Measurements from ENCODE around the gene GPRC5D. TPM values are rescaled to one million over a fixed set of nuclear protein-coding genes. Genes with fewer than 3 reads are reported as not detected.

The GPRC5D gene
- total and polyA plus RNA-seq, 9 donors: 0.22 to 0.37 TPM; not detected in 7

DNA sequence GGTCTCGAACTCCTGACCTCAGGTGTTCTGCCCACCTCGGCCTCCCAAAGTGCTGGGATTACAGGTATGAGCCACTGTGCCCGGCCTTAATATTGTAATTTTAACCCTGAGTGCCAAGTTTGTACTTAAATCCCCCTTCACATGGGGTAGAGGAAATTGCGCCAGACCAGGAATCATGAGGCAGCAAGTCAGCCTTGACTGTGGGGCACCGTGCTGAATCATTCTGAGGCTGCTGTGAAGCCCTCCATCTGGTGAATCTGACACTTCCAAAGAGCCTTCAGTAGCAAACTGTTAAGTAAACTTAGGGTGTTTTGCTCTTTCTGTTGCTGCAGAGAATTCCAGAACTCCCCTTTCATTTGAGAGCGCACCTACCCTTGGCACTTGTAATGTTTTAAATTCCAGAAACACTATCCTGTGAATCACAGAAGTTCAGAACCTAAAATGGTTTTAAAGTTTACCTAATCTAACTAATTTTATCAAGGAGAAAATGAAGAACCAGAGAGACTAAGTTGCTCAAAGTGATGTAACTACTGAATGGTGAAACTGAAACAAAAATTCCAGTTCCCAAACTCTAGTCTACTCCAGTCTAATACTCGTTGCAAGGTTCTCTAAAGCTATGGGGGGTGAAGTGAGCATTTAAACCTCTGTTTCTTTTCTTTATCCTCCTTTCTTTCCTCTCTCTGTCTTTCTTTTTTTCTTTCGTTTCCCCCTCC, 40.6 kb upstream of the GPRC5D start:
- no peaks in the 10 kb centered on the region for H3K36me3 ChIP-seq
- H3K9me3 ChIP-seq: no peaks in the 10 kb centered on the region
- peak overlapping the region; percentile 32 to 89 for H3K27ac ChIP-seq
- intact Hi-C loops (cut with DNase I): loop anchor here in 1 of 4 donors (10.0 kb wide), 2 partner anchors 278 to 1782 kb away; partner anchors contain the start of gene CDKN1B
- no peak overlapping the region for H3K4me3 ChIP-seq
- no peaks in the 10 kb centered on the region for H3K27me3 ChIP-seq
- WGBS, 3 donors: 18 to 28% (median 18%) methylated on average over 8 of the region's 8 CpGs
- peak; percentile 71 to 89 (median 78) for DNase-seq
- TF ChIP-seq POLR2A (IDR thresholded peaks at IDR 0.05): peak; percentile 23
- TF ChIP-seq CTCF (IDR thresholded peaks at IDR 0.05): no peak
- H3K4me1 ChIP-seq (ENCODE audit: insufficient read depth): peaks cover 7% of the 10 kb centered on the region

GRCh38 chr12:12990700-12991468, 38.9 kb upstream of the GPRC5D start:
- Histone ChIP-seq H3K9me3 (no peaks in the 10 kb centered on the region), H3K4me1 (ENCODE audit: insufficient read depth) (peaks cover 1% of the 10 kb centered on the region), H3K27me3 (no peaks in the 10 kb centered on the region), H3K36me3 (no peaks in the 10 kb centered on the region), H3K4me3 (no peak overlapping the region), H3K27ac (peak overlapping the region in 1 of 2 donors; percentile 89)
- TF ChIP-seq EP300 (IDR thresholded peaks at IDR 0.05) (no peak), POLR2A (IDR thresholded peaks at IDR 0.05) (no peak), CTCF (IDR thresholded peaks at IDR 0.05) (no peak)
- intact Hi-C loops (cut with DNase I): loop anchor here in 1 of 4 donors (10.0 kb wide), 2 partner anchors 276 to 1784 kb away; partner anchors contain the start of gene CDKN1B
- DNase-seq: no peak
- WGBS, 3 donors: 68 to 75% (median 71%) methylated on average over 7 of the region's 7 CpGs

GRCh38 chr12:12987421-12987820, 35.5 kb upstream of the GPRC5D start:
- Histone ChIP-seq H3K4me3 (no peak overlapping the region), H3K27ac (no peak overlapping the region), H3K4me1 (ENCODE audit: insufficient read depth) (peaks cover under 1% of the 10 kb centered on the region), H3K27me3 (no peaks in the 10 kb centered on the region), H3K9me3 (no peaks in the 10 kb centered on the region), H3K36me3 (no peaks in the 10 kb centered on the region)
- no peak for DNase-seq
- 75 to 78% (median 76%) methylated on average over 5 of the region's 5 CpGs for WGBS, 3 donors
- intact Hi-C loops (cut with DNase I): loop anchor here in 1 of 4 donors (10.0 kb wide), 2 partner anchors 73 to 153 kb away; no protein-coding TSS in a partner anchor
- TF ChIP-seq EP300 (IDR thresholded peaks at IDR 0.05): no peak

DNA sequence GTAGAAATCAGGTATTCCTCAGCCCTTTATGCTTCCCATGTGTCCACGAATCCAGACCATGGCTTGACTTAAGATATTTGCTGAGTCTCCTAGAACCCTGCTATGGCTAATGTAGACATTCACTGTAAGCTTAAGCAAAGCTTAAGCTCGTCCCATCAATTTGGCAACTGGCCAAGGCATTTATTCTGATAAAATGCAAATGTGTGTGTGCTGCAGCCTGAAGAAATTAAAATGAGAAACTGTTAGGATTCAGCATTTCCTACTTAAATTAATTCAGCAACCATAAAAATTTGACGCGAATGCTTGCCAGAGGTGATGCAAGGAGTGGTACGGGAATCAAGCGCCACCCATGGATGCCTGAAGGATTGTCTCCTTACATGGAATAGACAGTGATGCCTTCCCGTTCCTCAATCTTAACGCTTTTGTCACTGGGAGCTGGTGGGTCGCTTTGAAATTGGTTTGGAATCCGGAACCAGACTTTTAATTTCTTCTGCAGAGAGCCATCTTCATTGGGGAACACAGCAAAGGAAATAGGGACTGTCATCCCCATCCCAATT, 34.9 kb upstream of the GPRC5D start:
- H3K4me3 ChIP-seq: no peak overlapping the region
- TF ChIP-seq EP300 (IDR thresholded peaks at IDR 0.05) (no peak), CTCF (IDR thresholded peaks at IDR 0.05) (no peak), POLR2A (IDR thresholded peaks at IDR 0.05) (no peak)
- no peaks in the 10 kb centered on the region for H3K36me3 ChIP-seq
- H3K4me1 ChIP-seq (ENCODE audit: insufficient read depth): no peaks in the 10 kb centered on the region
- H3K9me3 ChIP-seq: no peaks in the 10 kb centered on the region
- intact Hi-C loops (cut with DNase I): loop anchor here in 1 of 4 donors (10.0 kb wide), 2 partner anchors 72 to 152 kb away; no protein-coding TSS in a partner anchor
- no peak overlapping the region for H3K27ac ChIP-seq
- no peak for DNase-seq
- WGBS, 3 donors: 79 to 83% (median 82%) methylated on average over 10 of the region's 10 CpGs
- H3K27me3 ChIP-seq: no peaks in the 10 kb centered on the region

Measured in ovary (tissue), 9 donors.